RPMI7951 (cell line): ENCODE results near the gene TFAM. TPM values are rescaled to one million over a fixed set of nuclear protein-coding genes. Genes with fewer than 3 reads are reported as not detected.
A peak's percentile ranks its signal among the peaks of the same experiment; 100 is the strongest.

Experiments used
- DNase-seq: peaks from one replicate; pipeline ENCODE4 v3.0.0-alpha.2; 2012; ENCODE audit warnings: low read depth
- total RNA-seq: library from RNA; depleted of rRNA; stranded (reverse); fragments of >200 nt; shearing (Covaris generic); gene quantifications from 2 replicates; pipeline ENCODE4 v1.2.3, GENCODE V29; 2014; rRNA removed

TFAM gene
- total RNA-seq, 1 experiment from 2014 or later: 33.4 TPM

DNA sequence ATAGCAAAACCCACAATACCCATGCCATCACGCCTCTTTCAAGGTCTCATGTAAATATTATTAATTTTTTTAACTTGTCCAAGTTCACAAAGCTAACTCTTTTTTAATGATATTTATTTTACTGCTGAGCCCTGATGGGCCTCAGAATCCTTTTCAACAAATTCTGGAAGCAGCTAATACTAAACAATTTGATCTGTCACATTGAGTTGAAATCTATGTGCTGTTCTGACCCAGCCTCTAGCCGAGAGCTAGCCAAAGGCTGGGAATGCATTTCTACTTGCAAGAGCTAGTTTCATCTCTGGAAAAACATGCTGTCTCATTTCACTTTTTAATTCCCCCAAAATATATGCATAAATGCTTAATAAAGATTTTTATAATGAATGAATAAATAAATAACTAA is 47.9 kb downstream of the TFAM start:
- no peak for DNase-seq

DNA sequence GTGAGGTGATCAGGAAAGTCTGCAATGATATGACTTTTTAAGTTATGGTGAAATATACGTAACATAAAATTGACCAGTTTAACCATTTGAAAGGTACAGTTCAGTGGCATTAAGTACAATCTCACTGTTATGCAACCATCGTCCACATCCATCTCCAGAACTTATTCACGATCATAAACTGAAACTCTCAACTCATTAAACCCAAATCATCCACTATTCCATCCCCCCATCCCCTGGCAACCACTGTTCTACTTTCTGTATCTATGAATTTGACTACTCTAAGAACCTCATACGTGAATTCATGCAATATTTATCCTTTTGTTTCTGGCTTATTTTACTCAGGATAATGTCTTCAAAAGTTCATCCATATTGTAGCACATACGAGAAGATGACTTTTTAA is 48.4 kb downstream of the TFAM start:
- no peak for DNase-seq

GRCh38 chr10:58435297-58435985 is 50.2 kb downstream of the TFAM start:
- DNase-seq: peak; percentile 99

- peak; percentile 54 for DNase-seq
Measured at GRCh38 chr10:58436071-58436470, 50.9 kb downstream of the TFAM start.

DNA sequence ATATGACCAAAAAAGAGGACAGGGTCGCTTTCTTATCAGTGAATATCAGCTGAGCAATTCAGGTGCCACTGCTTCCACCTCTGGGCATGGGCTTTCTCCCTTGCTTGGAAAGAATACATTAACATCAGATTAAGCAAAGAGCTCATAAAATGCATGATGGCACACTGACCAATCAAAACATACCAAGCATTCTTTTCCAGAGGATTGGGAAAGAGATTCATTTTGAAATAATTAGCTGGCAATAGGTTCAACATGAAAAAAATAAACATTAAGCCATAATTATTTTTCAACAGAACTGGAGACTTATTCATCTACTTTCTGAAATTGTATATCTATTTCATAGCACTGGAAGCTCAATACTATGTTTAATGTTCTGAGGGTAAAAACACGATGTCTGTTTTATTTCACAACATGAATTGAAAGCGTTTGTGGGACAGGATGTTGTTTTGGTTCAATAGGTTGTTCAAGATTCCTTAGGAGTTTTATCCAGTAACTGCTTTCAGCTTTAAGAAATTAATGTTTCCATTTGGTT is 53.2 kb downstream of the TFAM start:
- DNase-seq: peak; percentile 39

DNA sequence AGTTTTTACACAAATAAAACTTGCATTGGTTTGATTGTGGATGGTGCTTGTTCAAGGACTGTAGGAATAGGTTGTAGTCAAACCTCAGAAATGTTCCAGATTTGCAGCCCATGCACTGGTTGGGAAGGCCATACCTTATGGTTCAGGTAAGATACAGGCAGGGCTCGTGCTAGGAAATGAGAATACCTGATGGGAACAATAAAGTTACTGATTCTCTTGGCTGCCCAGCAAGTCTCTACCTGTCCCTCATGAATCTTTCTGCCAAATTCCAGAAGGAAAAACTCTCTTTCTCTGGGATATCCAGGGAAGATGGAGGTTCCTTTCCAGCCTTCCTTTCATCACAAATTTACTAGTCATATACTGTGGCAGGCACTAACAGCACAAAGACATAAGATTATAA is 53.8 kb downstream of the TFAM start:
- no peak for DNase-seq

- no peak for DNase-seq
Measured at GRCh38 chr10:58439632-58440364, 54.6 kb downstream of the TFAM start.

GRCh38 chr10:58440484-58440883 is 55.3 kb downstream of the TFAM start:
- DNase-seq: no peak

DNA sequence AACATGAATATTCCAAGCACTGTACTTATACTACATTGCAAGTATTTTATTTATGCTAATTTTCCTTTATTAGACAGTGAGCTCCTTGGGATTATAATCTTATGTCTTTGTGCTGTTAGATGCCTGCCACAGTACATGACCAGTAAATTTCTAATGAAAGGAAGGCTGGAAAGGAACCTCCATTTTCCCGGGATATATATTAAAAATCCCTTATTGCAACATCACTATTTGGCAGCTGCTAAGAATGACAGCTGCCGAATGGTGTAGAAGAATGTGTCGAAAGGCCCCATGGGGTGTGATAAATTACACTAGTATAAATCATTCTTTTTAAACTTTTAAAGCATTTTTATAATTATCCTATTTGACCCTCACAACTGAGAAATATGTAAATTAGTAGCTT is 59.1 kb downstream of the TFAM start:
- no peak for DNase-seq

DNA sequence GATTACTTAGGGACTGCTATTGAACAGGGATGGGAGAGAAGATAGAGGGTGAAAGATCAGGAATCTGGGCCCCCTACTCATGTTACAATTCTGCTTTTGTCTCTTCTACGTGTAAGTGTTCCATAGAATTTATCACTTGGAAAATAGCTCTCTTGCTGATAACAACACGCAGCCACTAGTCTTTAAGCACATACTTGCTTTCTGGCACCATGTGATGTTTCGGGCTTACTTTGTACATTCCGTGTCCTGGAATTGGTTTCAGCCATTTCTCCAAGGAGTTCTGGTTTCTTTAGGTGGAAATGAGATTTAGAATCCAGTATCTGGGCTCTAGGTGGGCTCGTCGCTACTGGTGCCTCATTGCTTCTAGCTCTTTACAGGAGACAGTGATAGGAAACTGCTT is 59.7 kb downstream of the TFAM start:
- DNase-seq: no peak

DNA sequence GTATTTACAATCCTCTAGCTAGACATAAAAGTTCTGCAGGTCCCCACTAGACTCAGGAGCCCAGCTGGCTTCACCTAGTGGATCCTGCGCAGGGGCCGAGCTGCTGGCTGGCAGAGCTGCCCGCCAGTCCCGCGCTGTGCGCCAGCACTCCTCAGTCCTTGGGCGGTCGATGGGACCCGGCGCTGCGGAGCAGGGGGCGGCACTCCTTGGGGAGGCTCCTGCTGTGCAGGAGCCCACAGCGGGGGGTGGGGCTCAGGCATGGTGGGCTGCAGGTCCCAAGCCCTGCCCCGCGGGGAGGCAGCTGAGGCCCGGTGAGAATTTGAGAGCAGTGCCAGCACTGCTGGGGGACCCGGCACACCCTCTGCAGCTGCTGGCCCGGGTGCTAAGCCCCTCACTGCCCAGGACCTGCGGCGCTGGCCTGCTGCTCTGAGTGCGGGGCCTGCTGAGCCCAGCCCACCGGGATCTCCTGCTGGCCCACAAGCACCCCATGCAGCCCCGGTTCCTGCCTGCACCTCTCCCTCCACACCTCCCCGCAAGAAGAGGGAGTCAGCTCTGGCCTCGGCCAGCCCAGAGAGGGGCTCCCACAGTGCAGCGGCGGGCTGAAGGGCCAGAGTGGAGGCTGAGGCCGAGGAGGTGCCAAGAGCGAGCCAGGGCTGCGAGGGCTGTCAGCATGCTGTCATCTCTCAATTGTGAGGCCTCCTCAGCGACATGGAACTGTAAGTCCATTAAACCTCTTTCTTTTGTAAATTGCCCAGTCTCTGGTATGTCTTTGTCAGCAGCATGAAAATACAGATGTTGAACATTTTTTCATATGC is 63.1 kb downstream of the TFAM start:
- DNase-seq: no peak

Other genes with a start within 250 kb of the TFAM start
- 10.7 and 12.9 TPM in 2 replicates for gene IPMK, start 117.5 kb upstream of the TFAM start, total RNA-seq
- gene CISD1, start 116.2 kb upstream of the TFAM start, total RNA-seq: 52.0 and 54.5 TPM in 2 replicates
- 18.2 and 21.5 TPM in 2 replicates for gene UBE2D1, start 50.4 kb upstream of the TFAM start, total RNA-seq
- gene BICC1, start 127.5 kb downstream of the TFAM start, total RNA-seq: 28.3 and 37.6 TPM in 2 replicates